ENCODE measurements around the gene FMNL2. TPM values are rescaled to one million over a fixed set of nuclear protein-coding genes. Genes with fewer than 3 reads are reported as not detected.
A peak's percentile ranks its signal among the peaks of the same experiment; 100 is the strongest.

The FMNL2 gene
- total RNA-seq, 1 donor from 2014 or later: 41.7 TPM

DNA sequence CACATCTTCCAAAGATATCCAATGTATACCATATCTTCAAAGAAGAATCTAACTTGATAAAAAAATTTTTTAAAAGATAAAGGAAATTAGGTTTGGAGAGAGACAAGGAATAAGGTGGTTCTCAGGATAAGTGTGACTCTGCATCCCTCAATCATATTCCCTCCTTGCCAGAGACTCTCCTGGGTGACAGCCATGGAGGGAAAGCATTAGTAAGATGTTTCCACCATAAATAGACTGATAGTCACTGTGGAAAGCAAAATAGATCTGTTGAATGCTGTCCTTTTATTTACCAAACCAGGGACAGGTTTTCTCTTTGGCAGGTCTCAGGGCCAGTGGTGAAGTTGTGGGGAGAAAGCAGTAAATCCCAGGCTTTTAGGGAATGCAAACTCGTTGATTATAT lies 274.7 kb downstream of the FMNL2 start:
- no peaks in the 10 kb centered on the region for H3K9me3 Mint-ChIP-seq (ENCODE audit: unreplicated experiment)
- H3K4me1 Mint-ChIP-seq (ENCODE audit: unreplicated experiment): peaks cover 10% of the 10 kb centered on the region
- no peak overlapping the region for H3K4me3 Mint-ChIP-seq (ENCODE audit: unreplicated experiment)
- peaks cover 4% of the 10 kb centered on the region for H3K36me3 Mint-ChIP-seq (ENCODE audit: low read depth, unreplicated experiment)
- H3K27ac Mint-ChIP-seq (ENCODE audit: unreplicated experiment): no peak overlapping the region
- TF ChIP-seq, protein P1, sequence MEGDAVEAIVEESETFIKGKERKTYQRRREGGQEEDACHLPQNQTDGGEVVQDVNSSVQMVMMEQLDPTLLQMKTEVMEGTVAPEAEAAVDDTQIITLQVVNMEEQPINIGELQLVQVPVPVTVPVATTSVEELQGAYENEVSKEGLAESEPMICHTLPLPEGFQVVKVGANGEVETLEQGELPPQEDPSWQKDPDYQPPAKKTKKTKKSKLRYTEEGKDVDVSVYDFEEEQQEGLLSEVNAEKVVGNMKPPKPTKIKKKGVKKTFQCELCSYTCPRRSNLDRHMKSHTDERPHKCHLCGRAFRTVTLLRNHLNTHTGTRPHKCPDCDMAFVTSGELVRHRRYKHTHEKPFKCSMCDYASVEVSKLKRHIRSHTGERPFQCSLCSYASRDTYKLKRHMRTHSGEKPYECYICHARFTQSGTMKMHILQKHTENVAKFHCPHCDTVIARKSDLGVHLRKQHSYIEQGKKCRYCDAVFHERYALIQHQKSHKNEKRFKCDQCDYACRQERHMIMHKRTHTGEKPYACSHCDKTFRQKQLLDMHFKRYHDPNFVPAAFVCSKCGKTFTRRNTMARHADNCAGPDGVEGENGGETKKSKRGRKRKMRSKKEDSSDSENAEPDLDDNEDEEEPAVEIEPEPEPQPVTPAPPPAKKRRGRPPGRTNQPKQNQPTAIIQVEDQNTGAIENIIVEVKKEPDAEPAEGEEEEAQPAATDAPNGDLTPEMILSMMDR (IDR thresholded peaks at IDR 0.05; ENCODE audit: unreplicated experiment): no peak
- H3K27me3 Mint-ChIP-seq (ENCODE audit: unreplicated experiment): no peaks in the 10 kb centered on the region
- no peak for DNase-seq (ENCODE audit: low spot score)

DNA sequence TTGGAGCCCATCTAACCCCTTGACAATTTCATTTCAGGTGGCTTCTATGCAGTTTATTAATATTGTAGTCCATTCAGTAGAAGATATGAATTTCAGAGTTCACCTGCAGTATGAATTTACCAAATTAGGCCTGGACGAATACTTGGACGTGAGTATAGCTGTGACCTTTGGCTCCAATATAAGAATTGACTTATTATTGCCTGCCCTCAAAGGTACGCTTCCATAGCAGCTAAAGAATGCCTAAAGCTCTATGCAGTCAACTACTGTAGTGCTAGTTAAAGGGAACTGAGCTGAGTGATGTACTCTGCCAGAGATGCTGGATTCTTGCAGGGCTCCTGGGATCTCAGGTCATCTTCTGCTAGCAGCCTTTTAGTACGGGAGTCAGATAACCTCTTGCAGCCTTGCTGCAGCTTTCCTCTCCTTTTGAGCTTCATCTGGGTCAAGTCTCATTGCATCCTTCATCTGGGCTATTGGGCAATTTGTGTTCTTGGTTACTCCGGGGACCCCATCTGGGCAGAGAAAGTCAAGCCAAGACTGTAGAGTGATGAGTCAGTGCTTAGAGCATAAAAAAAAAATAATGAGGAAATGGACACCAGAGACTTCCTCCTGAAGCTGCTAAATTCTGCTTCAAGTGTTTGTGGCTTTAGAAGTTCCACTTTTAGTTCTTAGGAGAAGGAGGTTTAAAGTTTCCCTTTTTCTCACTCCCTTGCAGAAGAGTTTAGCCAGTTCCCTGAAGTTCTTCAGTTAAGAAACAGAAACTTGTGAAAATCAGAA lies 276.7 kb downstream of the FMNL2 start:
- H3K36me3 Mint-ChIP-seq (ENCODE audit: low read depth, unreplicated experiment): peaks cover 4% of the 10 kb centered on the region
- TF ChIP-seq, protein P1 (IDR thresholded peaks at IDR 0.05; ENCODE audit: unreplicated experiment): no peak
- DNase-seq (ENCODE audit: low spot score): no peak
- peak overlapping the region; percentile 9 for H3K27ac Mint-ChIP-seq (ENCODE audit: unreplicated experiment)
- peaks cover 10% of the 10 kb centered on the region for H3K4me1 Mint-ChIP-seq (ENCODE audit: unreplicated experiment)
- no peaks in the 10 kb centered on the region for H3K27me3 Mint-ChIP-seq (ENCODE audit: unreplicated experiment)
- no peak overlapping the region for H3K4me3 Mint-ChIP-seq (ENCODE audit: unreplicated experiment)
- no peaks in the 10 kb centered on the region for H3K9me3 Mint-ChIP-seq (ENCODE audit: unreplicated experiment)

DNA sequence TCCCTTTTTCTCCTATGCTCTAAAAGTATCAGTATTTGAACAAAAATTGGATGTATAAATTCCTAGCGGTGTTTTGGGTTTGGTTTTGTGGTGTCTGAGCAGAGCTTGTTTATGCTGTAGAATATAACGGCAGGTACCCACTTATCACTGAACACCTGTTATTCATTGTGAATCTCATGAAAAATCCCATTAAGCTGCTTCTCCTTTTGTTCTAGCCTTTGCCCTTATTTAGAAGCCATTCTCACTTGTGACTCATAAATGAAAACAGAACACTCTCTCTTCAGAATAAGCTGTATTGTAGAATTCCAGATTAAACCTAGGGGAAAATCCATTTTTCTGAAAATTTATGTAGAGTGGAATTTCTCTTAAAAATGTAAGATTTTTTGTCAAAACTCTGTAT lies 278.3 kb downstream of the FMNL2 start:
- TF ChIP-seq, protein P1 (IDR thresholded peaks at IDR 0.05; ENCODE audit: unreplicated experiment): no peak
- peaks cover 8% of the 10 kb centered on the region for H3K36me3 Mint-ChIP-seq (ENCODE audit: low read depth, unreplicated experiment)
- no peak for DNase-seq (ENCODE audit: low spot score)
- H3K27me3 Mint-ChIP-seq (ENCODE audit: unreplicated experiment): no peaks in the 10 kb centered on the region
- no peak overlapping the region for H3K27ac Mint-ChIP-seq (ENCODE audit: unreplicated experiment)
- no peak overlapping the region for H3K4me3 Mint-ChIP-seq (ENCODE audit: unreplicated experiment)
- H3K9me3 Mint-ChIP-seq (ENCODE audit: unreplicated experiment): no peaks in the 10 kb centered on the region
- H3K4me1 Mint-ChIP-seq (ENCODE audit: unreplicated experiment): peaks cover 10% of the 10 kb centered on the region

DNA sequence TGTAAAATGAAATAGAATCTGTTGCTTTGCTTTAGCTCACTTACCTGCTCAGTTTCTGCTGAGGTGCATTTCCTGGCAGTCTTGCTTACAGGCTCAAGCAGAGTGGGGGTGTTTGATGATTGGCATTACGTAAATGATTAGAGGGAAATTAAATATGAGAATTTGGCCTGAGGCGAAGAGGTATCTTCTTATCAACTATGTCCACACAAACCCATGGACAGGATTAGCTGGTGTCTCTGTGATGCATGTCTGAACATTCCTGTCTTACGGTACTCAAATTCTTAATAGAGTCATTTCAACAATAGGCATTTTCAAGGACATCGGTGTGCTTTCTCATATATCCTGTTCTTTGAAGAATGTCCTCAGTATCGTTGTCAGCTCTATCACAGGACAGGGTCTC lies 280.2 kb downstream of the FMNL2 start:
- TF ChIP-seq, protein P1 (IDR thresholded peaks at IDR 0.05; ENCODE audit: unreplicated experiment): no peak
- H3K4me3 Mint-ChIP-seq (ENCODE audit: unreplicated experiment): no peak overlapping the region
- peaks cover 1% of the 10 kb centered on the region for H3K27me3 Mint-ChIP-seq (ENCODE audit: unreplicated experiment)
- no peak overlapping the region for H3K27ac Mint-ChIP-seq (ENCODE audit: unreplicated experiment)
- no peak for DNase-seq (ENCODE audit: low spot score)
- H3K4me1 Mint-ChIP-seq (ENCODE audit: unreplicated experiment): peaks cover 10% of the 10 kb centered on the region
- H3K36me3 Mint-ChIP-seq (ENCODE audit: low read depth, unreplicated experiment): peaks cover 20% of the 10 kb centered on the region
- no peaks in the 10 kb centered on the region for H3K9me3 Mint-ChIP-seq (ENCODE audit: unreplicated experiment)

DNA sequence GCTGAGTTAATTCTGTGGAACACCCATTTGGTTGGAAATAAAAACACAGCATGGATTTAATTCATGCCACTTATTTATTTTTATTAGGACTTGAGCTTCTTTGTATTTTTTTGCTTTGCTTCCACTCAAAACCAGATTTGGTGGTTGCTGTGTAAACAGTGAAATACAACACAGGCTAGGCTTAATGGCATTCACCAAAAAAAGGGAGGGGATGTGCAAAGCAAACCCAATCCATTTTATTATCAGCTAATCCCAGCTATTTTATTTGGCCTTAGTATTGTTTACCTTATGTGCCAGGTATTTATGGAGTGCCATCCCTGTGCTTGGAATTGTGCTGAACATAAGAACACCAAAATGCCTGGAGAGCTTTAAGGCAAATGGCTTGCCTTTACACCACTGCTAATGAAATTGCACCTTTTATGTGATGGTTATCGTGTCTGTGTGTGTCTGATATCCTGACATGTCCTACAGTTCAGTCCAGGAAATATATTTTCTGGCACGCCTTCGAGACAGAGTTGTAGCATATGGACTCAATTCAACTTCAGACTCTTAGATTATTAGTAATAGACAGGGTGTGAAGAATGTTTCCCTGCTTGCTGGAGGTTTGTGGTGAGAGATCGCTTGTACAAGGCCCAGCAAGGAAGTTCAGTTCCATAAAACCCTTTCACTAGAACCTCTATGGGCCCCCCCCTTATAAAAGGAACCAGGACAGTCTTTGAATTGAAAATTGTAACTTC lies 282.6 kb downstream of the FMNL2 start:
- Mint-ChIP-seq H3K36me3 (ENCODE audit: low read depth, unreplicated experiment) (peaks cover 35% of the 10 kb centered on the region), H3K9me3 (ENCODE audit: unreplicated experiment) (no peaks in the 10 kb centered on the region), H3K4me1 (ENCODE audit: unreplicated experiment) (peaks cover 2% of the 10 kb centered on the region), H3K27me3 (ENCODE audit: unreplicated experiment) (peaks cover 1% of the 10 kb centered on the region), H3K27ac (ENCODE audit: unreplicated experiment) (no peak overlapping the region), H3K4me3 (ENCODE audit: unreplicated experiment) (no peak overlapping the region)
- TF ChIP-seq, protein P1 (IDR thresholded peaks at IDR 0.05; ENCODE audit: unreplicated experiment): no peak
- no peak for DNase-seq (ENCODE audit: low spot score)

Data from endothelial cell (in vitro differentiated cells).